GM12892 (cell line): ENCODE data around the gene PRPF31.

Experiments
- POLR2AphosphoS5 ChIP-seq: IDR thresholded peaks from 2 replicates; pipeline ENCODE4 v1.6.1; 2011; ENCODE audit warnings: low read depth, low read length, control low read depth
- TAF1 ChIP-seq: IDR thresholded peaks from 2 replicates; pipeline ENCODE4 v1.6.1; 2011; ENCODE audit warnings: low read depth, mild to moderate bottlenecking, control low read depth, low read length, borderline replicate concordance

- no peak for TF ChIP-seq POLR2AphosphoS5
- no peak for TF ChIP-seq TAF1
Measured at GRCh38 chr19:54124393-54124792, 8.8 kb downstream of the PRPF31 start.
